Smooth muscle cell (in vitro differentiated cells): Measurements from ENCODE around the gene GDPD5. TPM values are rescaled to one million over a fixed set of nuclear protein-coding genes. Genes with fewer than 3 reads are reported as not detected.

Experiments used
- DNase-seq: peaks from one replicate; lab custom pipeline; 2025; ENCODE audit not compliant: unreplicated experiment; lab: John Stamatoyannopoulos, UW
- H2AFZ ChIP-seq: fragments of 200-600 bp; sonication (generic); 2 replicates; pipeline ENCODE4 v1.6.0; 2016; ENCODE audit warnings: antibody characterized with exemption, low read depth, mild to moderate bottlenecking
- H3F3A ChIP-seq: fragments of 200-600 bp; sonication (generic); 2 replicates; pipeline ENCODE4 v1.6.0; 2017; ENCODE audit warnings: antibody characterized with exemption, low read depth
- H3K27ac ChIP-seq: fragments of 200-600 bp; sonication (generic); 2 replicates; pipeline ENCODE4 v1.5.1; 2016; ENCODE audit warnings: low read depth, mild to moderate bottlenecking
- H3K27me3 ChIP-seq: fragments of 200-600 bp; sonication (generic); 2 replicates; pipeline ENCODE4 v1.6.1; 2016; ENCODE audit warnings: low read depth, mild to moderate bottlenecking
- H3K36me3 ChIP-seq: fragments of 200-600 bp; sonication (generic); 2 replicates; pipeline ENCODE4 v1.5.1; 2016; ENCODE audit warnings: low read depth
- H3K4me1 ChIP-seq: fragments of 200-600 bp; sonication (generic); 2 replicates; pipeline ENCODE4 v1.5.1; 2016; ENCODE audit warnings: low read depth
- H3K4me2 ChIP-seq: fragments of 200-600 bp; sonication (generic); 2 replicates; pipeline ENCODE4 v1.6.0; 2016; ENCODE audit warnings: mild to moderate bottlenecking
- H3K4me3 ChIP-seq: fragments of 200-600 bp; sonication (generic); 2 replicates; pipeline ENCODE4 v1.5.1; 2016; ENCODE audit warnings: mild to moderate bottlenecking
- H3K79me2 ChIP-seq: fragments of 200-600 bp; sonication (generic); 2 replicates; pipeline ENCODE4 v1.6.0; 2016; ENCODE audit warnings: low read depth, mild to moderate bottlenecking
- H3K9ac ChIP-seq: fragments of 200-600 bp; sonication (generic); 2 replicates; pipeline ENCODE4 v1.6.0; 2016; ENCODE audit warnings: low read depth
- H3K9me3 ChIP-seq: fragments of 200-600 bp; sonication (generic); replicated peaks from 2 replicates; pipeline ENCODE4 v1.5.1; 2016; ENCODE audit warnings: low read depth
- H4K20me1 ChIP-seq: fragments of 200-600 bp; sonication (generic); 2 replicates; pipeline ENCODE4 v1.6.0; 2016; ENCODE audit warnings: low read depth
- CTCF ChIP-seq: fragments of 200-600 bp; sonication (generic); IDR thresholded peaks from 2 replicates; pipeline ENCODE4 v1.5.1; 2017; ENCODE audit warnings: borderline replicate concordance, mild to moderate bottlenecking, antibody characterized with exemption; ENCODE audit not compliant: insufficient read depth, poor library complexity, severe bottlenecking
- WGBS: methylation state at CpG from one replicate; pipeline ENCODE4 v1.1.7; 2016; ENCODE audit warnings: low lambda C conversion rate; 5-methylcytosine and 5-hydroxymethylcytosine counted together
- polyA plus RNA-seq: library from polyadenylated mRNA; unstranded; fragments of >200 nt; fragmentation: Nextera tagmentation; extraction: Ambion mirVana; gene quantifications from 2 replicates; pipeline ENCODE4 v1.2.1, GENCODE V29; 2016
- total RNA-seq: library from RNA; depleted of rRNA; stranded (reverse); fragments of >200 nt; gene quantifications from 2 replicates; pipeline ENCODE4 v1.2.3, GENCODE V29; 2014

The GDPD5 gene
- total and polyA plus RNA-seq, 2 experiments from 2014 or later = 2.3 to 5.8 TPM

GRCh38 chr11:75436806-75437205, 88.9 kb downstream of the GDPD5 start:
- Histone ChIP-seq H3K79me2 (no peaks in the 10 kb centered on the region), H3F3A (no peaks in the 10 kb centered on the region), H3K9me3 (no peaks in the 10 kb centered on the region), H3K9ac (no peak overlapping the region), H3K4me1 (peaks cover 6% of the 10 kb centered on the region), H3K4me3 (no peak overlapping the region), H3K27ac (no peak overlapping the region), H2AFZ (no peak overlapping the region), H3K4me2 (no peak overlapping the region), H4K20me1 (no peaks in the 10 kb centered on the region), H3K27me3 (peaks cover 21% of the 10 kb centered on the region), H3K36me3 (no peaks in the 10 kb centered on the region)
- WGBS = 91% methylated on average over 9 of the region's 9 CpGs
- no peak for DNase-seq
- no peak for TF ChIP-seq CTCF

- H3K4me1 ChIP-seq = peaks cover 6% of the 10 kb centered on the region
- H3K9me3 ChIP-seq = no peaks in the 10 kb centered on the region
- WGBS = 95% methylated on average over 9 of the region's 9 CpGs
- H3K36me3 ChIP-seq = no peaks in the 10 kb centered on the region
- no peak overlapping the region for H2AFZ ChIP-seq
- H3K79me2 ChIP-seq = no peaks in the 10 kb centered on the region
- DNase-seq = no peak
- no peaks in the 10 kb centered on the region for H3F3A ChIP-seq
- H3K27me3 ChIP-seq = peaks cover 34% of the 10 kb centered on the region
- H3K4me3 ChIP-seq = no peak overlapping the region
- no peak overlapping the region for H3K27ac ChIP-seq
- H4K20me1 ChIP-seq = no peaks in the 10 kb centered on the region
- no peak for TF ChIP-seq CTCF
- no peak overlapping the region for H3K4me2 ChIP-seq
- no peak overlapping the region for H3K9ac ChIP-seq
Observed at GRCh38 chr11:75435571-75435925, 90.2 kb downstream of the GDPD5 start.

GRCh38 chr11:75434886-75435570, 90.7 kb downstream of the GDPD5 start:
- Histone ChIP-seq H3K4me1 (peaks cover 6% of the 10 kb centered on the region), H3K36me3 (no peaks in the 10 kb centered on the region), H3K9ac (no peak overlapping the region), H2AFZ (no peak overlapping the region), H4K20me1 (no peaks in the 10 kb centered on the region), H3K9me3 (no peaks in the 10 kb centered on the region), H3K4me2 (no peak overlapping the region), H3K4me3 (no peak overlapping the region), H3K27ac (no peak overlapping the region), H3K79me2 (no peaks in the 10 kb centered on the region), H3F3A (no peaks in the 10 kb centered on the region), H3K27me3 (peaks cover 35% of the 10 kb centered on the region)
- WGBS = 96% methylated on average over 12 of the region's 12 CpGs
- no peak for TF ChIP-seq CTCF
- no peak for DNase-seq

GRCh38 chr11:75434051-75434450, 91.7 kb downstream of the GDPD5 start:
- H3K27me3 ChIP-seq = peaks cover 35% of the 10 kb centered on the region
- no peaks in the 10 kb centered on the region for H3K9me3 ChIP-seq
- no peak overlapping the region for H3K9ac ChIP-seq
- peaks cover 6% of the 10 kb centered on the region for H3K4me1 ChIP-seq
- H3K27ac ChIP-seq = no peak overlapping the region
- no peaks in the 10 kb centered on the region for H4K20me1 ChIP-seq
- no peak overlapping the region for H3K4me2 ChIP-seq
- TF ChIP-seq CTCF = no peak
- H2AFZ ChIP-seq = no peak overlapping the region
- H3F3A ChIP-seq = no peaks in the 10 kb centered on the region
- 92% methylated on average over 4 of the region's 4 CpGs for WGBS
- DNase-seq = no peak
- no peak overlapping the region for H3K4me3 ChIP-seq
- no peaks in the 10 kb centered on the region for H3K79me2 ChIP-seq
- no peaks in the 10 kb centered on the region for H3K36me3 ChIP-seq
